Measurements from ENCODE around the gene FZR1. TPM values are rescaled to one million over a fixed set of nuclear protein-coding genes. Genes with fewer than 3 reads are reported as not detected.
A peak's percentile ranks its signal among the peaks of the same experiment; 100 is the strongest.

Gene FZR1
- total and polyA plus RNA-seq, 9 of the 15 experiments (the other 6 are each of a cell fraction or from before 2014, with no cell fraction given), result 0.18 to 48.0 (median 22.2) TPM

GRCh38 chr19:3493651-3494050, 12.5 kb upstream of the FZR1 start (continued):
- TF ChIP-seq ZNF280A (IDR thresholded peaks at IDR 0.05; ENCODE audit: low read depth, partially characterized antibody), result no peak
- no peak for TF ChIP-seq ZNF3 (CRISPR knock-in tag; IDR thresholded peaks at IDR 0.05)
- TF ChIP-seq FIP1L1 (IDR thresholded peaks at IDR 0.05; ENCODE audit: low read depth, low read length, poor library complexity, severe bottlenecking), result no peak
- TF ChIP-seq HDAC8 (tag; IDR thresholded peaks at IDR 0.05), result no peak

GRCh38 chr19:3494051-3494450, 12.1 kb upstream of the FZR1 start:
- Histone ChIP-seq H4K20me1 (replicated peaks; ENCODE audit: control insufficient read depth, insufficient read depth, low read length) (no peaks in the 10 kb centered on the region), H3K36me3 (ENCODE audit: control insufficient read depth, insufficient read depth, low read length) (peaks cover 76% of the 10 kb centered on the region), H3K9ac (ENCODE audit: insufficient read depth in 1 of 2, low read depth in 2 of 2, low read length in 2 of 2) (no peak overlapping the region), H3K4me2 (ENCODE audit: insufficient read depth, low read length) (no peak overlapping the region), H3K79me2 (ENCODE audit: control insufficient read depth, insufficient read depth, low read length) (peaks cover 23% of the 10 kb centered on the region), H3K27me3 (ENCODE audit: control insufficient read depth in 2 of 2, insufficient read depth in 2 of 2, low read length in 2 of 2) (no peaks in the 10 kb centered on the region), H3K4me1 (replicated peaks in 1 of 2; ENCODE audit: control insufficient read depth in 2 of 2, insufficient read depth in 2 of 2, low read length in 2 of 2) (peaks cover 0 to 32% of the 10 kb centered on the region in 2 experiments; a peak in 4 of 5 replicates), H3K27ac (ENCODE audit: extremely low read depth, low read depth, low read length) (no peak overlapping the region), H3K9me3 (replicated peaks; ENCODE audit: control insufficient read depth, insufficient read depth, low read depth, low read length) (no peaks in the 10 kb centered on the region), H3K4me3 (no peak overlapping the region), H3K9me1 (ENCODE audit: control insufficient read depth, insufficient read depth, low read length) (no peaks in the 10 kb centered on the region), H2AFZ (ENCODE audit: low read depth, low read length) (no peak overlapping the region)
- no TSS peak for BruUV-seq (replicated peaks)
- intact Hi-C loops (cut with micrococcal nuclease), result no loop called here
- in situ Hi-C loops (cut with MboI), result no loop called here
- POLR2A ChIA-PET, result interaction anchor here (0.6 to 0.9 kb wide), 2 partner anchors 14 to 62 kb away, joined by 3 read pairs; partner anchors contain the start of gene SMIM24
- WGBS (ENCODE audit: insufficient coverage, low coverage, missing lambda C conversion rate), result 89% methylated on average over 15 of the region's 15 CpGs
- ATAC-seq, result peak; percentile 98
- no peak for FAIRE-seq
- CTCF ChIA-PET (ENCODE audit: low intra/inter-chr PET ratio), result no interaction called here
- DNase-seq (ENCODE audit: extremely low read depth in 1 of 4, low spot score in 3 of 4), result peak; percentile 32 to 91 (median 88)
- peak; percentile 69 for TF ChIP-seq ASH1L (IDR thresholded peaks at IDR 0.05; ENCODE audit: borderline replicate concordance, low read depth, partially characterized antibody)
- TF ChIP-seq U2AF1 (optimal IDR thresholded peaks at IDR 0.05; ENCODE audit: low read depth, low read length), result no peak
- TF ChIP-seq CHD2 (IDR thresholded peaks at IDR 0.05; ENCODE audit: low read depth, low read length), result peak; percentile 43
- TF ChIP-seq NR2F6 (CRISPR knock-in tag; IDR thresholded peaks at IDR 0.05), result no peak
- TF ChIP-seq ZKSCAN3 (CRISPR knock-in tag; IDR thresholded peaks at IDR 0.05), result no peak
- TF ChIP-seq SP2 (IDR thresholded peaks at IDR 0.05; ENCODE audit: extremely low read depth, low read depth, low read length, poor library complexity, severe bottlenecking), result peak; percentile 65
- peak; percentile 63 for TF ChIP-seq FOS (IDR thresholded peaks at IDR 0.05; ENCODE audit: extremely low read depth, insufficient read length)
- no peak for TF ChIP-seq RB1 (IDR thresholded peaks at IDR 0.05; ENCODE audit: low read depth)
- no peak for TF ChIP-seq MAZ (CRISPR knock-in tag; conservative IDR thresholded peaks at IDR 0.05 in 1 of 2, IDR thresholded peaks at IDR 0.05 in 1 of 2)
- no peak for TF ChIP-seq POLR2B (IDR thresholded peaks at IDR 0.05; ENCODE audit: low read depth, partially characterized antibody)
- no peak for TF ChIP-seq NELFE (IDR thresholded peaks at IDR 0.05; ENCODE audit: insufficient read depth, insufficient read length)
- TF ChIP-seq E2F8 (IDR thresholded peaks at IDR 0.05; ENCODE audit: low read depth, partially characterized antibody), result no peak
- peak; percentile 76; the same call in 1 of the 2 replicates for TF ChIP-seq MBD2 (IDR thresholded peaks at IDR 0.05; ENCODE audit: borderline replicate concordance, low read depth)
- no peak for TF ChIP-seq ZNF76 (CRISPR knock-in tag; IDR thresholded peaks at IDR 0.05; ENCODE audit: borderline replicate concordance)
- TF ChIP-seq CSDE1 (IDR thresholded peaks at IDR 0.05), result no peak
